ENCODE measurements around the gene EHD1. TPM values are rescaled to one million over a fixed set of nuclear protein-coding genes. Genes with fewer than 3 reads are reported as not detected.

EHD1 gene
- total RNA-seq, 1 donor from 2014 or later: 19.8 TPM

DNA sequence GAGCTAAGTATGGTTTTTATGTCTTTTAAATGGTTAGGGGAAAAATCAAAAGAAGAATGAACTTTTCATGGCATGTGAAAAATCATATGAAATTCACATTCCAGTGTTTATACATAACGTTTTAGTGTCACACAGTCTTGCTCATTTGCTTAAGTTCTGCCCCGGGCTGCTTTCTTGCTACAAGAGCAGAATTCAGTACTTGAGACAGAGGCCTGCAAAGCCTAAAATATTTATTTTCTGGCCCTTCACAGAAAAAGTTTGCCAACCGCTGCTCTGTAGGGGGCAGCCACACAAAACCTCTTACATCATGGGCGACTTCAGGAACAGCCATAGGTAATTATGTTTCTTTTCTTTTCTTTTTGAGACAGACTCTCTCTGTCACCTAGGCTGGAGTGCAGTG lies 39.6 kb upstream of the EHD1 start:
- H3K27ac ChIP-seq: peak overlapping the region; percentile 75

DNA sequence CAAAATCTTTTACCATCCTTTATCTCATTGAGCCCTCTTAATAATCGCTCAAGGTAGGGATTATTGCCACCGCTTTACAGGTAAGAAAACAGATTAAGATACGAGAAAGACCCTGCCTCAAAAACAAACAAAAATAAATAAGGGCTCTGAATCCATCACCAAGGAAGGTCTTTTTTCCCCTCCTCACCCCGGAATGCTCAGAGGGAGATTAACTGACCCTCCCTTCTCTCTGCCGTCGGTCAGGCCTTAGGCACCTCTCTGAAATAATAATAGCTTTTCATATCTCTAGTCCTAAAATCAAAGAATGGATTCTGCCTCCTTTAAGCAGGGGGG lies 39.2 kb upstream of the EHD1 start:
- peak overlapping the region; percentile 93 for H3K4me3 Mint-ChIP-seq
- H2AFZ ChIP-seq (replicated peaks): peak overlapping the region; percentile 80
- H3K36me3 Mint-ChIP-seq: peaks cover 4% of the 10 kb centered on the region
- no peaks in the 10 kb centered on the region for H3K36me3 ChIP-seq
- peaks cover 24% of the 10 kb centered on the region for H3K4me1 Mint-ChIP-seq
- H3K9me3 ChIP-seq (ENCODE audit: low read depth): no peaks in the 10 kb centered on the region
- peak overlapping the region; percentile 95 for H3K27ac Mint-ChIP-seq
- peaks cover 4% of the 10 kb centered on the region for H4K20me1 ChIP-seq (ENCODE audit: low read depth)
- peak; percentile 36 for DNase-seq (ENCODE audit: low spot score)
- peak overlapping the region; percentile 75 for H3K27ac ChIP-seq
- H3K4me2 ChIP-seq: peak overlapping the region; percentile 96
- H3K4me3 ChIP-seq: peak overlapping the region; percentile 90
- peak overlapping the region; percentile 76 for H3K9ac ChIP-seq
- no peaks in the 10 kb centered on the region for H3K27me3 ChIP-seq
- TF ChIP-seq EZH2 (IDR thresholded peaks at IDR 0.05) (no peak), CTCF (IDR thresholded peaks at IDR 0.05) (no peak), EZH2phosphoT487 (IDR thresholded peaks at IDR 0.05) (no peak)
- no peaks in the 10 kb centered on the region for H3K9me3 Mint-ChIP-seq
- H3K4me1 ChIP-seq: peaks cover 17% of the 10 kb centered on the region
- peaks cover 16% of the 10 kb centered on the region for H3F3A ChIP-seq (ENCODE audit: low read depth)
- H3K27me3 Mint-ChIP-seq (ENCODE audit: insufficient read depth, low read depth): no peaks in the 10 kb centered on the region
- H3K79me2 ChIP-seq (ENCODE audit: low read depth): peaks cover 7% of the 10 kb centered on the region

More for the DNA sequence above, 39.6 kb upstream of the EHD1 start:
- H3K4me3 ChIP-seq: peak overlapping the region; percentile 90
- H3K36me3 ChIP-seq: no peaks in the 10 kb centered on the region
- peak overlapping the region; percentile 96 for H3K4me2 ChIP-seq
- H3K4me3 Mint-ChIP-seq: peak overlapping the region; percentile 93
- H3K36me3 Mint-ChIP-seq: peaks cover 4% of the 10 kb centered on the region
- H4K20me1 ChIP-seq (ENCODE audit: low read depth): peaks cover 4% of the 10 kb centered on the region
- H3K79me2 ChIP-seq (ENCODE audit: low read depth): peaks cover 7% of the 10 kb centered on the region
- peak overlapping the region; percentile 76 for H3K9ac ChIP-seq
- DNase-seq (ENCODE audit: low spot score): peak; percentile 33
- TF ChIP-seq EZH2phosphoT487 (IDR thresholded peaks at IDR 0.05): no peak
- peak; percentile 8 for TF ChIP-seq CTCF (IDR thresholded peaks at IDR 0.05)
- no peaks in the 10 kb centered on the region for H3K9me3 Mint-ChIP-seq
- H3K27me3 Mint-ChIP-seq (ENCODE audit: insufficient read depth, low read depth): peaks cover 3% of the 10 kb centered on the region
- H3F3A ChIP-seq (ENCODE audit: low read depth): peaks cover 16% of the 10 kb centered on the region
- peaks cover 24% of the 10 kb centered on the region for H3K4me1 Mint-ChIP-seq
- peaks cover 17% of the 10 kb centered on the region for H3K4me1 ChIP-seq
- H2AFZ ChIP-seq (replicated peaks): peak overlapping the region; percentile 80
- peak overlapping the region; percentile 95 for H3K27ac Mint-ChIP-seq
- no peaks in the 10 kb centered on the region for H3K27me3 ChIP-seq
- H3K9me3 ChIP-seq (ENCODE audit: low read depth): no peaks in the 10 kb centered on the region

- Mint-ChIP-seq H3K27ac (peak within 1 kb of the TSS; percentile 95), H3K4me1 (peaks cover 24% of the 10 kb centered on the region), H3K36me3 (peaks cover 4% of the 10 kb centered on the region), H3K27me3 (ENCODE audit: insufficient read depth, low read depth) (no peaks in the 10 kb centered on the region), H3K4me3 (peak within 1 kb of the TSS; percentile 93), H3K9me3 (no peaks in the 10 kb centered on the region)
- peak within 1 kb of the TSS; percentile 75 for H3K27ac ChIP-seq
- no peaks in the 10 kb centered on the region for H3K9me3 ChIP-seq (ENCODE audit: low read depth)
- peak within 1 kb of the TSS; percentile 90 for H3K4me3 ChIP-seq
- peaks cover 17% of the 10 kb centered on the region for H3K4me1 ChIP-seq
- peak within 1 kb of the TSS; percentile 96 for H3K4me2 ChIP-seq
- no peaks in the 10 kb centered on the region for H3K36me3 ChIP-seq
- no peak for TF ChIP-seq EZH2 (IDR thresholded peaks at IDR 0.05)
- no peak for TF ChIP-seq CTCF (IDR thresholded peaks at IDR 0.05)
- TF ChIP-seq EZH2phosphoT487 (IDR thresholded peaks at IDR 0.05): no peak
- peaks cover 4% of the 10 kb centered on the region for H4K20me1 ChIP-seq (ENCODE audit: low read depth)
- H3K9ac ChIP-seq: peak within 1 kb of the TSS; percentile 98
- H3F3A ChIP-seq (ENCODE audit: low read depth): peaks cover 16% of the 10 kb centered on the region
- DNase-seq (ENCODE audit: low spot score): peak; percentile 99
- peak within 1 kb of the TSS; percentile 80 for H2AFZ ChIP-seq (replicated peaks)
- H3K27me3 ChIP-seq: no peaks in the 10 kb centered on the region
- H3K79me2 ChIP-seq (ENCODE audit: low read depth): peaks cover 7% of the 10 kb centered on the region
These were observed 38.6 kb upstream of the EHD1 start, which contains the start of gene ATG2A for GRCh38 chr11:64916775-64917662. TSS of gene ATG2A (minus strand) at chr11:64917209. CDS start at chr11:64917135, 74 bp downstream.

All from neural progenitor cell (in vitro differentiated cells).